ENCODE data around the gene GREB1.

Gene GREB1

GRCh38 chr2:11527001-11527400, 6.8 kb upstream of the GREB1 start:
- no peaks in the 10 kb centered on the region for H3K36me3 ChIP-seq (ENCODE audit: control insufficient read depth, insufficient read depth, low read length)
- TF ChIP-seq CTCF (IDR thresholded peaks at IDR 0.05): no peak
- H3K79me2 ChIP-seq: no peaks in the 10 kb centered on the region
- no peak overlapping the region for H3K4me2 ChIP-seq (ENCODE audit: low read length)
- H2AFZ ChIP-seq: no peak overlapping the region
- no peaks in the 10 kb centered on the region for H3K9me3 ChIP-seq (ENCODE audit: control insufficient read depth, low read length)
- no peaks in the 10 kb centered on the region for H3K27me3 ChIP-seq (ENCODE audit: control insufficient read depth, insufficient read depth, low read length)
- H3K4me1 ChIP-seq: no peaks in the 10 kb centered on the region
- H3K4me3 ChIP-seq (ENCODE audit: low read depth, low read length): no peak overlapping the region
- H3K9ac ChIP-seq: no peak overlapping the region
- no peak overlapping the region for H3K27ac ChIP-seq

- Histone ChIP-seq H3K4me3 (ENCODE audit: low read depth, low read length) (no peak overlapping the region), H3K4me2 (ENCODE audit: low read length) (no peak overlapping the region), H3K9me3 (ENCODE audit: control insufficient read depth, low read length) (no peaks in the 10 kb centered on the region), H3K9ac (no peak overlapping the region), H3K27me3 (ENCODE audit: control insufficient read depth, insufficient read depth, low read length) (no peaks in the 10 kb centered on the region), H3K79me2 (no peaks in the 10 kb centered on the region), H3K27ac (no peak overlapping the region), H2AFZ (no peak overlapping the region), H3K4me1 (no peaks in the 10 kb centered on the region), H3K36me3 (ENCODE audit: control insufficient read depth, insufficient read depth, low read length) (no peaks in the 10 kb centered on the region)
- no peak for TF ChIP-seq CTCF (IDR thresholded peaks at IDR 0.05)
Measured at GRCh38 chr2:11528228-11528627, 5.6 kb upstream of the GREB1 start.

GRCh38 chr2:11530864-11531465, 2.9 kb upstream of the GREB1 start:
- H3K9ac ChIP-seq: no peak overlapping the region
- no peaks in the 10 kb centered on the region for H3K9me3 ChIP-seq (ENCODE audit: control insufficient read depth, low read length)
- no peaks in the 10 kb centered on the region for H3K27me3 ChIP-seq (ENCODE audit: control insufficient read depth, insufficient read depth, low read length)
- no peak overlapping the region for H3K27ac ChIP-seq
- no peaks in the 10 kb centered on the region for H3K79me2 ChIP-seq
- TF ChIP-seq CTCF (IDR thresholded peaks at IDR 0.05): no peak
- H3K4me2 ChIP-seq (ENCODE audit: low read length): no peak overlapping the region
- no peaks in the 10 kb centered on the region for H3K4me1 ChIP-seq
- H3K4me3 ChIP-seq (ENCODE audit: low read depth, low read length): no peak overlapping the region
- H2AFZ ChIP-seq: no peak overlapping the region
- no peaks in the 10 kb centered on the region for H3K36me3 ChIP-seq (ENCODE audit: control insufficient read depth, insufficient read depth, low read length)

- TF ChIP-seq CTCF (IDR thresholded peaks at IDR 0.05): no peak
- no peak overlapping the region for H3K4me3 ChIP-seq (ENCODE audit: low read depth, low read length)
- H3K27ac ChIP-seq: no peak overlapping the region
- no peaks in the 10 kb centered on the region for H3K27me3 ChIP-seq (ENCODE audit: control insufficient read depth, insufficient read depth, low read length)
- H3K4me1 ChIP-seq: no peaks in the 10 kb centered on the region
- no peaks in the 10 kb centered on the region for H3K79me2 ChIP-seq
- H3K36me3 ChIP-seq (ENCODE audit: control insufficient read depth, insufficient read depth, low read length): no peaks in the 10 kb centered on the region
- no peak overlapping the region for H2AFZ ChIP-seq
- H3K9me3 ChIP-seq (ENCODE audit: control insufficient read depth, low read length): no peaks in the 10 kb centered on the region
- H3K4me2 ChIP-seq (ENCODE audit: low read length): no peak overlapping the region
- H3K9ac ChIP-seq: no peak overlapping the region
Measured at GRCh38 chr2:11532416-11533055, 1.3 kb upstream of the GREB1 start.
